GM19328 (cell line): ENCODE results near the gene CYP3A7.
"Not testable (repeated sequence)": the region's sequence is repeated elsewhere in the genome, so short reads cannot be mapped to it uniquely, and the experiment has no call there.

Experiments
- ATAC-seq: cut with Tn5 transposase; IDR thresholded peaks from one replicate; pipeline ENCODE4 v1.9.1; 2021; ENCODE audit warnings: mild to moderate bottlenecking, moderate library complexity; ENCODE audit not compliant: unreplicated experiment

CYP3A7 gene

GRCh38 chr7:99709838-99710578 lies 25.0 kb downstream of the CYP3A7 start:
- no peak for ATAC-seq

GRCh38 chr7:99709260-99709659 lies 25.7 kb downstream of the CYP3A7 start:
- no peak for ATAC-seq

GRCh38 chr7:99707096-99707495 lies 27.9 kb downstream of the CYP3A7 start:
- no peak for ATAC-seq

- no peak for ATAC-seq
Measured at GRCh38 chr7:99699946-99700345, 35.0 kb downstream of the CYP3A7 start.

- ATAC-seq = not testable (repeated sequence)
Measured at GRCh38 chr7:99698867-99699730, 35.9 kb downstream of the CYP3A7 start.

GRCh38 chr7:99694912-99695304 lies 40.1 kb downstream of the CYP3A7 start:
- no peak for ATAC-seq

- ATAC-seq = no peak
Measured at GRCh38 chr7:99694201-99694911, 40.6 kb downstream of the CYP3A7 start.

GRCh38 chr7:99693427-99694200 lies 41.4 kb downstream of the CYP3A7 start:
- ATAC-seq = no peak

GRCh38 chr7:99693100-99693426 lies 41.9 kb downstream of the CYP3A7 start:
- ATAC-seq = no peak

- not testable (repeated sequence) for ATAC-seq
Measured at GRCh38 chr7:99692563-99692962, 42.4 kb downstream of the CYP3A7 start.

- not testable (repeated sequence) for ATAC-seq
Measured at GRCh38 chr7:99691658-99692057, 43.3 kb downstream of the CYP3A7 start.

GRCh38 chr7:99690918-99691317 lies 44.1 kb downstream of the CYP3A7 start:
- ATAC-seq = not testable (repeated sequence)

GRCh38 chr7:99685871-99686608 lies 49.0 kb downstream of the CYP3A7 start:
- ATAC-seq = not testable (repeated sequence)

GRCh38 chr7:99685129-99685758 lies 49.8 kb downstream of the CYP3A7 start:
- ATAC-seq = no peak

GRCh38 chr7:99679400-99680191 lies 55.4 kb downstream of the CYP3A7 start, which contains the start of gene CYP3A5:
CYP3A5 (minus strand) TSS chr7:99679996; CDS start chr7:99679896, 100 bp downstream.
- ATAC-seq = no peak

GRCh38 chr7:99679032-99679399 lies 56.0 kb downstream of the CYP3A7 start:
- no peak for ATAC-seq

GRCh38 chr7:99677648-99678045 lies 57.3 kb downstream of the CYP3A7 start:
- ATAC-seq = no peak

GRCh38 chr7:99677013-99677647 lies 57.9 kb downstream of the CYP3A7 start:
- no peak for ATAC-seq
